MM.1S (cell line): ENCODE measurements around the gene ATG101.
A peak's percentile ranks its signal among the peaks of the same experiment; 100 is the strongest.

Experiments
- DNase-seq: peaks from one replicate; pipeline ENCODE4 v3.0.0-alpha.2; 2015
- H2AFZ ChIP-seq: fragments of 300-600 bp; sonication (generic); 2 replicates; pipeline ENCODE4 v1.6.0; 2016; ENCODE audit warnings: antibody characterized with exemption, low read length
- H3F3A ChIP-seq: fragments of 300-600 bp; sonication (generic); 2 replicates; pipeline ENCODE4 v1.6.1; 2016; ENCODE audit warnings: mild to moderate bottlenecking, antibody characterized with exemption, low read length, moderate library complexity, mixed read lengths; ENCODE audit not compliant: insufficient read depth
- H3K27ac ChIP-seq: fragments of 300-600 bp; sonication (generic); 2 replicates; pipeline ENCODE4 v1.5.1; 2016; ENCODE audit warnings: mild to moderate bottlenecking, low read length
- H3K27me3 ChIP-seq: fragments of 300-600 bp; sonication (generic); replicated peaks from 2 replicates; pipeline ENCODE4 v1.6.0; 2016; ENCODE audit warnings: low read length; ENCODE audit not compliant: insufficient read depth
- H3K36me3 ChIP-seq: fragments of 300-600 bp; sonication (generic); replicated peaks from 2 replicates; pipeline ENCODE4 v1.6.1; 2016; ENCODE audit warnings: mild to moderate bottlenecking, low read length, mixed read lengths; ENCODE audit not compliant: insufficient read depth
- H3K4me1 ChIP-seq: fragments of 300-600 bp; sonication (generic); 2 replicates; pipeline ENCODE4 v1.6.1; 2016; ENCODE audit warnings: low read length, mixed read lengths
- H3K4me2 ChIP-seq: fragments of 300-600 bp; sonication (generic); 2 replicates; pipeline ENCODE4 v1.6.0; 2016; ENCODE audit warnings: low read depth, low read length
- H3K4me3 ChIP-seq: fragments of 300-600 bp; sonication (generic); 2 replicates; pipeline ENCODE4 v1.5.1; 2016; ENCODE audit warnings: low read length, mixed read lengths
- H3K79me2 ChIP-seq: fragments of 300-600 bp; sonication (generic); 2 replicates; pipeline ENCODE4 v1.6.1; 2016; ENCODE audit warnings: mixed run types, low read length, mixed read lengths
- H3K9ac ChIP-seq: fragments of 300-600 bp; sonication (generic); 2 replicates; pipeline ENCODE4 v1.6.1; 2016; ENCODE audit warnings: low read length, mixed read lengths
- H3K9me2 ChIP-seq: fragments of 300-600 bp; sonication (generic); replicated peaks from 2 replicates; pipeline ENCODE4 v1.6.1; 2016; ENCODE audit warnings: mild to moderate bottlenecking, low read length, mixed read lengths; ENCODE audit not compliant: insufficient read depth
- H3K9me3 ChIP-seq: fragments of 300-600 bp; sonication (generic); replicated peaks from 2 replicates; pipeline ENCODE4 v1.6.1; 2016; ENCODE audit warnings: mild to moderate bottlenecking, low read length, mixed read lengths; ENCODE audit not compliant: insufficient read depth
- H4K20me1 ChIP-seq: fragments of 300-600 bp; sonication (generic); 2 replicates; pipeline ENCODE4 v1.6.1; 2016; ENCODE audit warnings: mild to moderate bottlenecking, low read length, moderate library complexity, mixed read lengths; ENCODE audit not compliant: insufficient read depth
- EZH2 ChIP-seq: fragments of 300-600 bp; sonication (generic); optimal IDR thresholded peaks from 2 replicates; pipeline ENCODE3; 2017; ENCODE audit warnings: low read depth, mild to moderate bottlenecking, antibody characterized with exemption, low read length, mixed read lengths
- EZH2phosphoT487 ChIP-seq: fragments of 300-600 bp; sonication (generic); IDR thresholded peaks from 2 replicates; pipeline ENCODE4 v1.6.1; 2018; ENCODE audit warnings: antibody characterized with exemption, low read length
- TF ChIP-seq, protein P1 (sequence below): fragments of 300-600 bp; sonication (generic); IDR thresholded peaks from 2 replicates; pipeline ENCODE4 v1.5.1; 2016; ENCODE audit warnings: antibody characterized with exemption, low read length, mixed read lengths

The ATG101 gene

DNA sequence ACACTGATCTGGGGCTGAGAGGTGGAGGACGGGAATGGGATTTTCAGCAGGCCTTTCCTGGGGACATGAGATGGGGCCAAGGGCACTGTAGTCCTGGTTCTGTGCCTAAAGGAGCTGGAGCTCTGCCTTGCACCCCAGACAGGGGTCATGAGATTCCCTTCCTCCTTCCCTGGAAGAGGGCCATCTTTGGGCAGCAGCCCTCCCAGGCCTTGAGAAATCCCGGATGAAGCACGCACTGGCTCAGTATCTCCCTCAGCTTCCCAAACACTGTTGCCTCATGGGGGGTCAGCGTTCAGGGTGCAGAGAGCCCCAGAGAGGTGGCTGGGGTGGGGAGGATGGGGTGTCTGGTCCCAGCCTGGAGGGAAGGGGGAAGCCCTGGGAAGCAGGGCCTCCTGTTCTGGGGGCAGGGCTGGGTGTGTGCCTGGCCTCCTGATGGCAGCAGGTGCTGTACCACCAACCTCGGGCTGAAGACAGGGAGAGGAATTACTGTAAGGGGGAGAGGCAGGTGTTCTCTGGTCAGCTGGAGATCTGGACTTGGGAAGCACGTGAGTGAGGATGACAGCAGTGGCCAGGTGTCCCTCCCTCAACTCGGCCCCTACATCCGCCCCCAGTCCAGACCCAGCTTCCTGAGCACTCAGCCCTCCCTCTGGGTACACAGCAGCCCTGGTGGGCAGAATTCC, 26.9 kb upstream of the ATG101 start:
- Histone ChIP-seq H3K9me3 (no peaks in the 10 kb centered on the region), H3K27ac (no peak overlapping the region), H3K79me2 (no peaks in the 10 kb centered on the region), H3K9ac (no peak overlapping the region), H4K20me1 (no peaks in the 10 kb centered on the region), H2AFZ (no peak overlapping the region), H3K4me3 (no peak overlapping the region), H3K4me1 (no peaks in the 10 kb centered on the region), H3F3A (no peaks in the 10 kb centered on the region), H3K4me2 (no peak overlapping the region), H3K27me3 (no peaks in the 10 kb centered on the region), H3K36me3 (no peaks in the 10 kb centered on the region), H3K9me2 (no peaks in the 10 kb centered on the region)
- TF ChIP-seq, protein P1, sequence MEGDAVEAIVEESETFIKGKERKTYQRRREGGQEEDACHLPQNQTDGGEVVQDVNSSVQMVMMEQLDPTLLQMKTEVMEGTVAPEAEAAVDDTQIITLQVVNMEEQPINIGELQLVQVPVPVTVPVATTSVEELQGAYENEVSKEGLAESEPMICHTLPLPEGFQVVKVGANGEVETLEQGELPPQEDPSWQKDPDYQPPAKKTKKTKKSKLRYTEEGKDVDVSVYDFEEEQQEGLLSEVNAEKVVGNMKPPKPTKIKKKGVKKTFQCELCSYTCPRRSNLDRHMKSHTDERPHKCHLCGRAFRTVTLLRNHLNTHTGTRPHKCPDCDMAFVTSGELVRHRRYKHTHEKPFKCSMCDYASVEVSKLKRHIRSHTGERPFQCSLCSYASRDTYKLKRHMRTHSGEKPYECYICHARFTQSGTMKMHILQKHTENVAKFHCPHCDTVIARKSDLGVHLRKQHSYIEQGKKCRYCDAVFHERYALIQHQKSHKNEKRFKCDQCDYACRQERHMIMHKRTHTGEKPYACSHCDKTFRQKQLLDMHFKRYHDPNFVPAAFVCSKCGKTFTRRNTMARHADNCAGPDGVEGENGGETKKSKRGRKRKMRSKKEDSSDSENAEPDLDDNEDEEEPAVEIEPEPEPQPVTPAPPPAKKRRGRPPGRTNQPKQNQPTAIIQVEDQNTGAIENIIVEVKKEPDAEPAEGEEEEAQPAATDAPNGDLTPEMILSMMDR, result no peak
- TF ChIP-seq EZH2phosphoT487 (no peak), EZH2 (no peak)
- peak; percentile 1 for DNase-seq

DNA sequence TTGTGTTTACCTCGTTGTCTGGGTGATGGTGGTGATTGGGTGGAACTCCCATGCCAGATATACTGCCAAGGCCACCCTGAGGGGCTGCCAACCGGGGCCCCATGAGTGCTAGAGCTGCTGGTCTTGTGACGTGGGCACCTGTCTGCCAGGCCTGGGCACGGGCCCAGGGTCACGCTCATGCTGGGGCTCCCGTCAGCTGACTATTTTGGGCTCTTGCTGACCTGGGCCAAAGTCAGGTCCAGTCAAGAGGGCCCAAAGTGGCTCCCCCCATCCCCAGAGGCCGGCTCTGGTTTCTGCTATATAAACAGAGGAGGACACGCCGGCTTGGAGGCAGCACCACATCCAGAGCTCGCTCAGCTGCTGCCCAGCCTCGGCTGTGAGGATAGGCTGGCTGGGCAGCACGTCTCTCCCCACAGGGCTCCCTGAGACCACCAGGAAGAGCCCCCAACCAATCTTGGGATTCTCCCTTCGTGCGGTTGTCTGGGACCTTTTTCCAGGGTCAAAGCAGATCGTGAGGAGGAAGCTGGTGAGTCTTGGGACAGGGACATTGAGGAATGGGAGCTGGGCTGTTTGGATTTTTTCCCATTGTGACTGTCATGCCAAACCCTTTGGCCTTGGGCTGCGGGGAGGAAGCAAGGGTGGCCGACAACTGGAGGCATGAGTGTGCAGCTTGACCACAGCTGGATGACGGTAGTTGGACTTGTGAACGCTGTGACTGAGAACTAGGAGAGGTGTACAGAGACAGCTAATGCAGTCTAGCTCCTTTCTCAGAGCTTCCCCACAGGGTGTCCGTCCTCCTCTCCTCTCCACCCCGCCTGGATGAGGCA, 26.2 kb upstream of the ATG101 start:
- Histone ChIP-seq H3K79me2 (no peaks in the 10 kb centered on the region), H3K4me1 (no peaks in the 10 kb centered on the region), H3K4me3 (no peak overlapping the region), H3K27me3 (no peaks in the 10 kb centered on the region), H3K9me2 (no peaks in the 10 kb centered on the region), H3K9ac (no peak overlapping the region), H4K20me1 (no peaks in the 10 kb centered on the region), H2AFZ (no peak overlapping the region), H3K9me3 (no peaks in the 10 kb centered on the region), H3K27ac (no peak overlapping the region), H3K36me3 (no peaks in the 10 kb centered on the region), H3K4me2 (no peak overlapping the region), H3F3A (no peaks in the 10 kb centered on the region)
- no peak for TF ChIP-seq EZH2phosphoT487
- TF ChIP-seq EZH2, result no peak
- TF ChIP-seq, protein P1, result no peak
- DNase-seq, result no peak

DNA sequence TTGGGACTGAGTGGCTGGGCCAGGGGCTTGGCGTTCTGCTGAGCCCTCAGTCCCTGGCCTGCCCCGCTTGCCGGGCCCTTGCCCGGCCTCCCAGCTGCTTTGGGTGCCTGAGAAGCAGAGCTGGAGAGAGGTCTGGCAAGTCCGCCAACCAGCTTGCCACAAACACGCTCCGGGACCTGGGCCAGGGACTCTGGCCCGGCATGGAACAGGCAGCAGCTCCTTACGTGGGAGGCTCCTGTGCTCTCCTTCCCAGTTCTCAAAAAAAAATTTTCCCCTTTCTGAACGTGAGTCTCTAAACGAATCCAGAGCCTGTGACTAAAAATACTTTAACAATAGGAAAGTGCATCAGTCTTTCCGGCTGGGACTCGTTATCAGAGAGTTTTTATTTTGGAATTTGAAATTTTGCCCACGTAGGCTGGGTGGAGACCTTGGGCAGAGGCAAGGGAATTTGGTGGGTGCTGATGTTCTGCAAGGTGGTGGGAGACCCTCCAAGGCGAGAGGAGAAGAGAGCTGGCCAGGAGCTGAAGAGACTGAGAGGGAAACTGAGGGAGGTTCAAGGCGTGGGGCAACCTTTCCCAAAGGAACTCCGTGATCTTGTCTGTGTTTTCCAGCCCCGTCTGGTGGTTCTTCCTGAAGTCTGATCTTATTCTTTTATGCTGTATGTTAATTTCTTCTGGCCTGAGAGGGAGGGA, 25.3 kb upstream of the ATG101 start:
- Histone ChIP-seq H3K4me1 (no peaks in the 10 kb centered on the region), H3F3A (no peaks in the 10 kb centered on the region; the same call in 1 of the 2 replicates), H3K79me2 (no peaks in the 10 kb centered on the region), H3K4me2 (no peak overlapping the region), H3K36me3 (no peaks in the 10 kb centered on the region), H3K9ac (no peak overlapping the region), H2AFZ (no peak overlapping the region), H3K27ac (no peak overlapping the region), H3K9me3 (no peaks in the 10 kb centered on the region), H3K9me2 (no peaks in the 10 kb centered on the region), H4K20me1 (no peaks in the 10 kb centered on the region), H3K4me3 (no peak overlapping the region), H3K27me3 (no peaks in the 10 kb centered on the region)
- TF ChIP-seq EZH2 (no peak), EZH2phosphoT487 (no peak)
- TF ChIP-seq, protein P1, result no peak
- DNase-seq, result peak; percentile 0
